Measurements from ENCODE around the gene PTPRG. TPM values are rescaled to one million over a fixed set of nuclear protein-coding genes. Genes with fewer than 3 reads are reported as not detected.

PTPRG gene
- total RNA-seq, 2 donors from 2014 or later: 26.0 to 26.3 TPM

GRCh38 chr3:62139957-62140356 lies 578.6 kb downstream of the PTPRG start:
- Histone ChIP-seq H3K4me1 (no peaks in the 10 kb centered on the region), H3K4me3 (no peak overlapping the region), H3K27ac (no peak overlapping the region), H3K9me3 (no peaks in the 10 kb centered on the region), H3K9ac (ENCODE audit: low read depth in 2 of 2, low read length in 2 of 2) (no peak overlapping the region), H3K27me3 (no peaks in the 10 kb centered on the region), H3K36me3 (no peaks in the 10 kb centered on the region)
- no peak for DNase-seq
- intact Hi-C loops (cut with DNase I): no loop called here
- TF ChIP-seq, protein P1, sequence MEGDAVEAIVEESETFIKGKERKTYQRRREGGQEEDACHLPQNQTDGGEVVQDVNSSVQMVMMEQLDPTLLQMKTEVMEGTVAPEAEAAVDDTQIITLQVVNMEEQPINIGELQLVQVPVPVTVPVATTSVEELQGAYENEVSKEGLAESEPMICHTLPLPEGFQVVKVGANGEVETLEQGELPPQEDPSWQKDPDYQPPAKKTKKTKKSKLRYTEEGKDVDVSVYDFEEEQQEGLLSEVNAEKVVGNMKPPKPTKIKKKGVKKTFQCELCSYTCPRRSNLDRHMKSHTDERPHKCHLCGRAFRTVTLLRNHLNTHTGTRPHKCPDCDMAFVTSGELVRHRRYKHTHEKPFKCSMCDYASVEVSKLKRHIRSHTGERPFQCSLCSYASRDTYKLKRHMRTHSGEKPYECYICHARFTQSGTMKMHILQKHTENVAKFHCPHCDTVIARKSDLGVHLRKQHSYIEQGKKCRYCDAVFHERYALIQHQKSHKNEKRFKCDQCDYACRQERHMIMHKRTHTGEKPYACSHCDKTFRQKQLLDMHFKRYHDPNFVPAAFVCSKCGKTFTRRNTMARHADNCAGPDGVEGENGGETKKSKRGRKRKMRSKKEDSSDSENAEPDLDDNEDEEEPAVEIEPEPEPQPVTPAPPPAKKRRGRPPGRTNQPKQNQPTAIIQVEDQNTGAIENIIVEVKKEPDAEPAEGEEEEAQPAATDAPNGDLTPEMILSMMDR (IDR thresholded peaks at IDR 0.05): no peak

- no peak for DNase-seq
Measured at GRCh38 chr3:62142331-62143085, 581.1 kb downstream of the PTPRG start.

DNA sequence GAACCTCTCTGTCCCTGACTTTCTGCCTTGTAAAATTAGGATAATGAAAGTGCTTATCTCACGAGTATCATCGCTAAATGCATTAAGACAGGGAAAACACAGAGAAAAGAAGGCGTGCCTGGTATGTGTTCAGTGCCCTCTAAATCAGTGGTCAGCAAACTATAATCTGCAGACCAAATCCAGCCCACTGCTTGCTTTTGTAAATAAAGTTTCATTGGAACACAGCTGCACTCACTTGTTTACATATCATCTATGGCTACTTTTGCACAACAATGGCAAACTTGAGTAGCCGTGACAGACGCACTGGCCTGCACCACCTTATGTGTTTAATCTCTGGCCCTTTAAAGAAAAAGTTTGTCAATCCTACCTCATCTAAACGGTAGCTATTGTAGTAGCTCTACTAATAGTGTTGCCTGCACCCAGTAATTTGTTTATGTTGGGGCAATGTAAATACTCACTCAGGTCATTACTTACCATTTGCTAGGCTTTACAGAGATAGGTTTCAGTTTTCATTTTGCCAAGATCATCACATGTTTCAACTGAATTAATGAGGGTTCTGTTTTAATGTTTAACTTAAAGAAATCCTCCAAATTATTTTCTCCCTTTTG lies 582.6 kb downstream of the PTPRG start:
- no peaks in the 10 kb centered on the region for H3K4me1 ChIP-seq
- DNase-seq: no peak
- H3K36me3 ChIP-seq: no peaks in the 10 kb centered on the region
- H3K4me3 ChIP-seq: no peak overlapping the region
- no peak overlapping the region for H3K27ac ChIP-seq
- TF ChIP-seq, protein P1 (IDR thresholded peaks at IDR 0.05): no peak
- no peaks in the 10 kb centered on the region for H3K9me3 ChIP-seq
- intact Hi-C loops (cut with DNase I): no loop called here
- no peak overlapping the region for H3K9ac ChIP-seq (ENCODE audit: low read depth in 2 of 2, low read length in 2 of 2)
- H3K27me3 ChIP-seq: no peaks in the 10 kb centered on the region

More at GRCh38 chr3:62142331-62143085, 581.1 kb downstream of the PTPRG start:
- Histone ChIP-seq H3K4me3 (no peak overlapping the region), H3K27ac (no peak overlapping the region), H3K4me1 (no peaks in the 10 kb centered on the region), H3K9ac (ENCODE audit: low read depth in 2 of 2, low read length in 2 of 2) (no peak overlapping the region), H3K27me3 (no peaks in the 10 kb centered on the region), H3K9me3 (no peaks in the 10 kb centered on the region), H3K36me3 (no peaks in the 10 kb centered on the region)
- TF ChIP-seq, protein P1 (IDR thresholded peaks at IDR 0.05): no peak
- intact Hi-C loops (cut with DNase I): no loop called here

- no peak overlapping the region for H3K9ac ChIP-seq (ENCODE audit: low read depth in 2 of 2, low read length in 2 of 2)
- DNase-seq: no peak
- H3K27me3 ChIP-seq: no peaks in the 10 kb centered on the region
- TF ChIP-seq, protein P1 (IDR thresholded peaks at IDR 0.05): no peak
- no peak overlapping the region for H3K27ac ChIP-seq
- H3K36me3 ChIP-seq: no peaks in the 10 kb centered on the region
- no peaks in the 10 kb centered on the region for H3K9me3 ChIP-seq
- no peak overlapping the region for H3K4me3 ChIP-seq
- intact Hi-C loops (cut with DNase I): no loop called here
- H3K4me1 ChIP-seq: no peaks in the 10 kb centered on the region
Measured at GRCh38 chr3:62144482-62144881, 583.1 kb downstream of the PTPRG start.

DNA sequence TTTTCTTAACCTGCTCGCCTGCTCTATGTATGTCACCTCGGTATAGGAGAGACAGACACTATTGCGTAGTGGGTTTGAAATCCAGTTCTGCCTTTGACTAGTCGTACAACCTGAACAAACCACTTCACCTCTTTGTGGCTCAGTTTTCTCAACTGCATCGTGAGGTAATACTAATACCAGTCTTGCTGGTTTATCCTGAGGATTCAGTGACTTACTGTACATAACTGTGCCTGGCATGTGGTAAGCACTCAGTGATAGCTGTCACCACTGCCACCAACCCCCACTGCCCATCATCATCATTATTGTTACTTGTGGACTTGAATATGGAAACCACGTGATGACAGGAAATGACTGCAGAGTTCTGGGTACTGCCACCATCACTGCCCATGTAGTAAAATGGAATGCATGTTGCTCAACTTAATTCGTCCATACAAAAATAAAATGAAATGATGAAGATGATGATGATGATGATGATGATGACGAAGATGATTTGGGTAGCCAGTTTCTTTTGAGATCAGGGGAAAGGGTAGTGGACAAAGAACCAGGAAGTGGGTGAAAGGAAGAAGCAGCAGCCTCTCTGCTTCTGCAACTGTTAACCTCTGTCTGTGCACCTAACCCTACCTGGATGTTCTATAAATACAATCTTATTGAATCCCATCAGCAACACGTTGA lies 583.9 kb downstream of the PTPRG start:
- Histone ChIP-seq H3K27ac (no peak overlapping the region), H3K36me3 (no peaks in the 10 kb centered on the region), H3K9me3 (no peaks in the 10 kb centered on the region), H3K4me3 (no peak overlapping the region), H3K9ac (ENCODE audit: low read depth in 2 of 2, low read length in 2 of 2) (no peak overlapping the region), H3K4me1 (no peaks in the 10 kb centered on the region), H3K27me3 (no peaks in the 10 kb centered on the region)
- no peak for DNase-seq
- intact Hi-C loops (cut with DNase I): no loop called here
- TF ChIP-seq, protein P1 (IDR thresholded peaks at IDR 0.05): no peak
